NK-92 treated with Interleukin-12 subunit alpha and Interleukin-12 subunit beta, amount 100 ng/mL, for 24 hours (cell line): ENCODE measurements around the gene LAMA3.
"Not testable (repeated sequence)": the region's sequence is repeated elsewhere in the genome, so short reads cannot be mapped to it uniquely, and the experiment has no call there.

Experiments
- DNase-seq: peaks from one replicate; lab custom pipeline; 2025; lab: John Stamatoyannopoulos, UW

Gene LAMA3

DNA sequence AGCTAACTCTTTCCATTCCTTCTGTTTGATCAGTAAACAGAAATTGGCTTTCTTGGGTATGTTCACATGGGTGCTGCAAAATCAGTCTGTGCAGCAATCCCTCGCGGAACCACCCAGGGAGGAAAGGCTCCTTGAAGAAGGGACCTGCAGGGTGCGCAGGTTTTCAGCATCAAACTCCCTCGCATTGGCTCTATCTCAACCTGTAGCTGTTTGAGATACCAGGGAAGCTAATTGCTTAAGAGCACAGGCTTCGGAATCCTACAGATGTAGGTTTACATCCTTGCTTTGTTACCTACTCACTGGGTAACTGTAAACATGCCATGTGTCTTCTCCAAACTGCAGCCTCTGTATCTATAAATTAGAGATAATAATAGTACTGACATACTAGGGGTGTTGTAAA lies 43.2 kb downstream of the LAMA3 start:
- DNase-seq = no peak

DNA sequence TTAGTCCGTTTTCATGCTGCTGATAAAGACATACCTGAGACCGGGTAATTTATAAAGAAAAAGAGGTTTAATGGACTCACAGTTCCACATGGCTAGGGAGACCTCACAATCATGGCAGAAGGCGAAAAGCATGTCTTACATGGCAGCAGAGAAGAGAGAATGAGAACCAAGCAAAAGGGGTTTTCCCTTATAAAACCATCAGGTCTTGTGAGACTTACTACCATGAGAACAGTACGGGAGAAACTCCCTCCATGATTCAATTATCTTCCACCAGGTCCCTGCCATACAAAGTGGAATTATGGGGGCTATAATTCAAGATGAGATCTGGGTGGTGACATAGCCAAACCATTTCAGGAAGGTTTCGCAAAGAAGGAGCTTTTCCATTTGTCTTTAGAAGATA lies 44.0 kb downstream of the LAMA3 start:
- not testable (repeated sequence) for DNase-seq

DNA sequence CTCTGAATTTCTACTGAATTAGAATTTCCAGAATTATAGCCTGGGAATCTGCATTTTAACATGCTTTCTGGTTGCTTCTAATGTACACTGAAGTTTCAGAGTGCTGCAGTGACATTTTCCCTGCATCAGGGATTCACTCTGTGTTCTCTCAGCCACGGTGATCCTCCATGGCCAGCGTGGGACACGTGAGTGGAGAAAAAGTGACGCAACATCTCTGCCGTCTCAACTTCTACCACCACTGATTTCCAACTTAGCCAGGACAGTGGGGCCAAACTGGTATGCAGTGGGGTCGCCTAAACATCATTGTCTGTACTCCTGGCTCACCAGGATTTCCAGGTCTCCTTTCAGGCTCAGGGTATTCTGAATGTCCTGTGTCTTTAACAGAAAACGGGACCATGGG lies 44.6 kb downstream of the LAMA3 start:
- no peak for DNase-seq

DNA sequence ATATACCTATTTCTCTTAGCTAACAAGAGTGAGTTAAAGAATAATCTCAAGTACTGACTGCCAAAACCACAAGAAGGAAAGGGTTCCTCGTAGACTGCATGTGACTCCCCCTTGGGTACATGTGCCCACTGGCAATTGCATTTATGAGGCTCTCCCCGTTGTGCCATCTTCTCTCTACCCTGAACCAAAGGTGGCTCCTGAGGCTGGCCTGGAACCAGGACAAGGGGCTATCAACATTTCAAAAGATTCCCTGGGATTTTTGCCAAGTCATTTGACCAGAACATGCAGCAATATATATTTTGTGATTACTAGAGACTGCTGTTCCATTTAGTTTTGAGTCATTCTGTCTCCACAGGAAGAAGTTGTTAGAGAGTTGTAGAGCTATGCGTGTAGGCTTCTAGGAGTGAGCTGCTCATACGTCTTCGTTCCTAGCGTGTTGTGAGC lies 45.8 kb downstream of the LAMA3 start:
- no peak for DNase-seq

DNA sequence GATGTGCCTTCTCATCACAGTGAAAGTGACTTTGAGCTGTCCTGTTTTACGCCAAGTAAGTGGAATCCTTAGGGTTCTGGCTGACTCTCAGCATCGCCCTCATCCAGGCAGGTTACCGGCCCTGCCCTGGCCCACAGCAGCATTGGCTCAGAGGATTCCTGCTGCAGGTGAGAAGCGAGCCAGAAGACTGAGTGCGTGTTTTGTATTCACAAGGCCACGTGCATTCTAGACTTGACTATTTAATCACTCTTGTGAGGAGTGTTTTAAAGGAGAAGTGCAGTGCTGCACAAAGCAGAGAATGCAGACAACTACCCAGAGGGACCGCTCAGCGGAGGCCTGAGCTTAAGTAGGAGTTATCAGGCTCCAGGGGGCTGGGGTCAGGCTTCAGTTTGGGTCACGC lies 48.3 kb downstream of the LAMA3 start:
- no peak for DNase-seq

DNA sequence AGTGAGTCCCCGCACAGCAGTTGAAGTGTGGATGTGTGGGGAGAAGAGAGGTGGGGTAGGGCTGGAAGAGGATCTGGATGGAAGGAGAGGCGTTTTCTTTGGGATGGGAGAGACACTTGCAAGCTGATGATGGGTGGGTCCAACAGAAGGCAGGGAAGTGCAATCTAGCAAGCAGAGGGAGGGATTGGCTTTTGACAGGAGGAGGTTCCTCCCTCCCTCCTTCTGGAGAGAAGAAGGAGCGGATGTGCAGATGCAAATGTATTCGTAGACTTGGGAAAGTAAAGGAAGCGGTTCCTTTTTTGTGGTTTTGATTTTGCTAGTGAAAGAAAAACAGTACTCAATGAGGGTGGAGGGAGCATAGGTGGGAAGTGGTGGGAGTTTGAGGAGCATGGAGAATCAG lies 48.9 kb downstream of the LAMA3 start:
- DNase-seq = no peak

DNA sequence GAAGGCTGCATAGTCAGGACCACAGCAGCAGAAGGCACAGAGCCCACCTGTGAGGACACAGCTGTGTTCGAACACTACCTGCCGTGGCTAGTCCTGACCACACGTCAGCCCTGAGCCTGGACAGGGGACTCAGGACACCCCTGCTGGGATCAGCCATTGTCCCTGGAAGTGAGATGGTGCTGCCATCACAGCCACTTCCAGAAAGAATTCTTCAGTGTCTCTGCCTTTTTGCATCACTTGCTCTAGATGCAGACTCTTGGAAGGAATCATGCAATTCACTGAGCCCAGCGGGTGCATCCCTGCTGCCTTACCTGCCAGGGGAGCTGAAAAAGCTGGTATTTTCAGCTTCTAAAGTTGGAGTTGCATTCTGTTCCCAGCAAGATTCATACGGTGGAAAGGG lies 49.3 kb downstream of the LAMA3 start:
- DNase-seq = no peak

DNA sequence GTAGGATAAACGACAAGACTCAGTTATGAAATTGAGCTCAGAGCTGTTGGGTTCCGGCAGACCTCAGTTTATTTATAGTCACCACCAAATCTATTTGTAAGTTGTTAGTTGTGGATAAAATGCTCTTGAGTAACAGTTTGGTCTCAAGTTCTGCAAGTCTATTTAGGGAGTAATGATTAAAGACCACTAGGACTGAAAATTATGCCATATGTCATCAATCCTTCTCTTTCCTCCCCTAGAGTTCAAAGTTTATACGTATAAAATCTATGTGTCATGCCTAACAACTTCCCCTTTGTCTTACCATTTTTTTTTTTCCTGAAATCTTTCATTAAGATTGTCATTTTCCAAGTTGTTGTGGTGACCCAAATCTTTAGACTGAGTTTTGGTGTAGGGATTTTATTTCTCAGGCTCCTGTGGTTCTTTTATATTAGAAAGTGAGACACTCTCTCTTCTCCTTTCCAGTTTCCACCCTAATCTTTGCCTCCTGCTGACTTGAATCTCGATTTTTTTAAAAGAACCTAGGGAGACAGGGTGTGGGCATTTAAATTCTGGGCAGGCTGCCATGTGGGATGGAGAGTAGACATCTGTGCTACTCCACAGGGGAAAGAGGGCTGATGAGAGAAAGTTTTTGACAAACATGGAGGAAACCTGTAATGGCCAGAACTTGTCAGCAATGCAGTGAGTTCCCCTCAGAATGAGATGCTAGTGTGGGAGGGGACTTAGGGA lies 51.0 kb downstream of the LAMA3 start:
- DNase-seq = no peak

DNA sequence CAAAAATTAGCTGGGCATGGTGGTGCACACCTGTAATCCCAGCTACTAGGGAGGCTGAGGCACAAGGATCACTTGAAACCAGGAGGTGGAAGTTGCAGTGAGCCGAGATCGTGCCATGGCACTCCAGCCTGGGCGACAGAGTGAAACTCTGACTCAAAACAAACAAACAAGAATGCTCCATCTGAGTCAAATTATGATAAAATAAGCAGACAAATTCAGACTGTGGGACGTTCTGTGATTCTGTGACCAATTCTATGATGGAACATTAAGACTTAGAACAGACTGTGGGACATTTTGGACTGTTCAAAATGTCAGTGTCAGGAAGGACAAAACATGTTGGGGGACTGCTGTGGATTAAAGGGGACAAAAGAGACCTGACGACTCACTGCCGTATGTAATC lies 52.7 kb downstream of the LAMA3 start:
- DNase-seq = not testable (repeated sequence)

DNA sequence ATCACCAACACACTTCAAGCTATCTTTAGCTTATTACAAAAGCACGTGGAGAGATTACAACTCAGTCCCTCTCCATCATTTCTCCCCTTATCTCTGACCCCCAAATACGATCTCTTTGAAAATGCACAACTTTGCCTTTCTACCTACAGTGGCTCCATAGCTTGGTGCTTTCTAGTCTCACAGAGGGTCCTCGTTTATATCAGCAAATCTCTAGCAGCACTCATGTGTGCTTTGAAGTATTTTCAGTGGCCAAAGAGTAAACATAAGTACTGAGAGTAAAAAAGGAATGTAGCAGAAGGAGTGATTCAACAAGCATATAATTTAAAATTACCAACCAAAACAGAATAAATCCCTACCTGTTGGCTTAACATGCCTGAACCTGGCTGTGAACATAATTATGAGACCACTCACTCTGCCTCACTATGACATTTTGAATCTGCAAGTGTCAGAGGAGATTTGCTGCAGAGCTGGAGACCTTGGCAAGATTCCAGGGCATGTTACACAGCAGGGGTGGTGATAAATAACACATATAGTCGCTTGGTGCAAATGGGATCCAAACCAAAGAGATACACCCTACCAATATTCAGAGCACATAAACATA lies 54.6 kb downstream of the LAMA3 start:
- DNase-seq = no peak

DNA sequence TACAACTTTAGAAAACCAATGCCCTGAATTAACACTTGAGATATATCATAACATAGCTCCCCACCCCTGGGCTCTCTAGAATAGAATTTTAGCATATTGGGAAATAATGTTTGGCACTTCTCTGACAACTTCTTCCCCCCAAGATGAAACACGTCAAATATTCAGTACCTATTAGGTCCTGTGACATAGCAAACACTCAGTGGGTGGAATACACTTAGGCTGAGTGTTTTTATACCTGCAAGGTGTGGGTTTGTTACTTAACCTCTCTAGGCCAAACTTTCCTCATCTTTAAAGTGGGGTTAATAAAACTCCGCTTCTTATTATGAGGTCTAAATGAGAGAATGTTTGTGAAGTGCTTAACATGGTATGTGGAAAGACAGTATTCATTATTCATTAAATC lies 56.1 kb downstream of the LAMA3 start:
- DNase-seq = no peak

DNA sequence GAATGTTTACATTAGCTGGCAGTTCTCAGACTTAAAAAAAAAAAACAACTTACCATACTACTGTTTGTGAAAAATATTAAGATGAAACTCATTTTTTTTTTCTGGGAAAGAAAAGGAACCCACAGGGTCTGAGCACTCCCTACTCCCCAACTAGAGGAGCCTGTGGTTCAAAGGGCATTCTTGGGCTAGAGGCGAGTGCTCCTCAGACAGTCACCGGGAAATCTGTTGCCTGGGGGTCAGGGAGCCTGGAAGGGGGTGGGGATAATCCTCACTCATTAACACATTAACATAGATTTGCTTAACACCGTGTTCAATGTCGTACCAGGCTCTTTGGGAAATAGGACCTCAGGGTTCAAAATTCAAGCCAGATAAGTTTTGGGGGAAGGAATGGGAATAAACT lies 57.6 kb downstream of the LAMA3 start:
- no peak for DNase-seq

DNA sequence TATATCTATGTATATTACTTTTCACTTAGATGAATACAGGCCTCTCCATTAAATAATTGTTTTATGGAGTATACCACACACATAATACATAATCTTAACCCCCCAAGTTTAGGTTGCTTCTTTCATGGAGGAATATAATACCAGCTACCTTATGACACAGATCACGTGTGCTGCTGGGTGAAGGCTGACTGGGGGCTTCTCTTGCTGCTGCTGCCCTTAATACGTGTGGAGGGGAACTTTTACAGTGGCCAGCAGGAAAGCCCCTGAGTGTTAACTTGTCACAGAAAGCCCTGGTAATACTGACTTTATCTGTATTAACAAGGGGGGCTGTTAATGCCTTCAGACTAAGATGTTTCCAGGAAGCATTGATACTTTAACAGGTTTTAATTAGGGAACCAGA lies 63.1 kb downstream of the LAMA3 start:
- no peak for DNase-seq

DNA sequence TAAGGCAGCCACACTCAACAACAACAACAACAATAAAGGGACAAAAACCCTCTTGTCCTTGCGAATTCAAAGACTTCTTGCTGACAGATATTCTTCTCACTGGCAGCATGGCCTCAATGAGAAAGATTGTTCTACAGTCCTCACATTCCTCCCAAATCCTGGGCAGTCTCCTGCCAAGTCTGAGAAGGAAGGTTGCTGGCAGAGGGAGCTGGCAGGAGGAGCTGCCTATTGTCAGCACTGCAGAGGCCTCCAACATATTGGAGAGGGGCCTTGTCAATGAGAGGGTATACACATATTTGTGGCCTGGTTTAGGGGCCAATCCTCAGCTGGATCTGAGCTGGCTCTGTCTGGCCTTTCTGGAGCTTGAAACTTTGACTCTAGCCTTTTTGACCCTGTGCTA lies 63.5 kb downstream of the LAMA3 start:
- no peak for DNase-seq

DNA sequence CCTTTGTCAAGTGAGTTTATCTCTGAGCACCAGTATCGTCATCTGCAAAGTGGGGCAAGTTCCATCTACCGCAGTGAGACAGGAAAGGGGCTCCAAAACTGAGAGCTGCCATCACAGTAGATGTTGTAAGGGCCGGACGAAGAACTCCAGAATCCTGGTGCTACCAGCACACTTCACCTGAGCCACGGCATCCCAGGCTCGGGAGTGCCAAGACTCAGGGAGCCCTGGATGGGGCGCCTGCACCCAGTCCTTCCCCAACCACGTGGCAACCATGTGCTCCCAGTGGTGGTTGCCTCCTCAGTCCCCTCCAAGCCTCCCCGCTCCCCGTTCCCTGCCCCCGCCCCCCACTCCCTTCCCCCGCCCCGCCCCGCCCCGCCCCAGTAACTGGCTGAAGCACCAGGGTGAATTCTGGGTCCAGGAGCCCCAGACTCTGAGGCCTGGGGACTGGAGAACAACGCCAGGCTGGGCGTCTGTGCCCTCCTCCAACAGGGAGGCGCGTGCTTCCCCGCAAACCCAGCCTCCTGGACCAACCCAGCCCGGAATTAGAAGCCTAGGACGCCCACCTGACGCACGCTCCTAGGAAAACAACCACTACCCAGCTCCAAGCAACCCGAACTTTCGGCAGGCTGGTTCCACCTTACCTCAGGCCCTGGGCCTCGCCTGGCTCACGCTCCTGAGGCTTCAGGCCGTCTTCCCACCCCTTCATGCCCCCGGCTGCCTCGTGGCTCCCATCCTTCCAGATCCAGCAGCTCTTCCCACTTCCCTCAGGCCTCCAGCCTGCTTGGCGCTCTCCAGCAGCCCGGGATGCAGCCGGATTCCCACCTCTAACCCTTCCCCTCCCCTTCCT lies 67.6 kb downstream of the LAMA3 start:
- DNase-seq = no peak

DNA sequence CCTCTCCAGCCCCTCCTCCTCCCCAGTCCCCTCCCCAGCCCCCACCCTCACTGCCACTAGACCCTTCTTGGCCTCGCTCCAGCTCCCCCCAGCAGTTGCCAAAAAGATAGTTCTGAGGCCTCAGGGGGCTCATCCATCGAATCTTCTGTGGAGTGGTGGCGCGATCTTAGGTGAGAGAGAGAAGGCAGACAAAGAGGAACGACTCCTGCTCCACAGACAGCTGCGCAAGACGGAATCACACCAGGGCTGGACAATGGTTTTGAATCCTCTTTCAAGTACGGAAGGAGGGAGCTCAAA lies 68.1 kb downstream of the LAMA3 start:
- DNase-seq = no peak

DNA sequence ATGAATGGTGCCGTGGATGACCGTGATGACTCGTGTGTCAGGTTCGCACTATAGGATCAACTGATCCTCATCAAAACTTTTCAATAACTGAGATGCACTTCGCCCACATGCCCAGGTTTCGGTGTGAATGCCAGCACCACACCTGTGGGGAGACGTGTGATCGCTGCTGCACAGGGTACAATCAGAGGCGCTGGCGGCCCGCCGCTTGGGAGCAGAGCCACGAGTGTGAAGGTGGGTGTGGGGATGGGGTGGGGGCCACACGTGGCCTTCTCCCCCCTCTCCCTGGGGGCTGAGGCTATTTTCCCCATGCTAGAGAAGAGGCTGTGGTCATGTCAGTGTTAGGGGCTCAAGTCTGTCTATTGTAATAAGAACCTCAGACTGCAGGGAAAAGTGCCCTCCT lies 69.0 kb downstream of the LAMA3 start:
- DNase-seq = no peak

DNA sequence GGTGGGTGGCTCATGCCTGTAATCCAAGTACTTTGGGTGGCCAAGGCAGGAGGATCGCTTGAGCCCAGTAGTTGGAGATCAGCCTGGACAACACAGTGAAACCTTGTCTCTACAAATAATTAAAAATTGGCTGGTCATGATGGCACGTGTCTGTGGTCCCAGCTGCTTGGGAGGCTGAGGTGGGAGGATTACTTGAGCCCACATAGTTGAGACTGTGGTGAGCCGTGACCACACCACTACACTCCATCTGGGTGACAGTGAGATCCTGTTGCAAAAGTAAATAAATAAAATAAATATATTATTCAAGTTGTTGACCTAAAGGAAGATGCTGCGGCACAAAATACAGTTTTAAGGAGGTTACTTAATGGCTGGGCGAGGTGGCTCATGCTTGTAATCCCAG lies 72.7 kb downstream of the LAMA3 start:
- DNase-seq = no peak

DNA sequence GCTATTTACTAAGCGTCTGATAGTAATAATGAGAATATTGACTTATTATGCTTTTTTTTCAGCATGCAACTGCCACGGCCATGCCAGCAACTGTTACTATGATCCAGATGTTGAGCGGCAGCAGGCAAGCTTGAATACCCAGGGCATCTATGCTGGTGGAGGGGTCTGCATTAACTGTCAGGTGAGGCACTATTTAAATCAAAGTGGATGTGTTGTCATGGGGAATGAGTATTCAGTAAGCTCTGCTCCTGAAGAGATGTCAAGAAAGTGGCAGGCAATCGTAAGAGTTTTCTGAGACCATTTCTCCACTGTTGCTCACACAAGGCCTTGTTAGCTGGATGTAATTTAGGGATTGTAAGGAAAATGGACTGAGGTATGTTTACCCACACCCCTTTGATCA lies 74.1 kb downstream of the LAMA3 start:
- no peak for DNase-seq

DNA sequence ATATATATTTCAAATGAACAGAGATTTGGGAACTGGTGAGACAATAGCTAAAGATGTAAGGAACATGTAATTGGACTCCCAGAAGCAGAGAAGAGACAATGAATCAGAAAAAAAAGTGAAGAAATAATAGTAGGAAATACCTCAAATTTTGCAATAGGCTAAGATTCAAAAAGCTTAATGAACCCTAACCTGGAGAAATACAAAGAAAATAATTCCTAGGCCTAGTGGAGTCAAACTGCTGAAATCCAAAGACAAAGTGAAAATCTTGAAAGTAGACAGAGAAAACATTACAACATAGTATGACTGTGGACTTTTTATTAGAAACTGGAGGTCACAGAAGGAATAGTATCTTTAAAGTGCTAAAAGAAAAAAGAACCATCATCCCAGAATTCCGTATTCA lies 76.7 kb downstream of the LAMA3 start:
- DNase-seq = no peak

DNA sequence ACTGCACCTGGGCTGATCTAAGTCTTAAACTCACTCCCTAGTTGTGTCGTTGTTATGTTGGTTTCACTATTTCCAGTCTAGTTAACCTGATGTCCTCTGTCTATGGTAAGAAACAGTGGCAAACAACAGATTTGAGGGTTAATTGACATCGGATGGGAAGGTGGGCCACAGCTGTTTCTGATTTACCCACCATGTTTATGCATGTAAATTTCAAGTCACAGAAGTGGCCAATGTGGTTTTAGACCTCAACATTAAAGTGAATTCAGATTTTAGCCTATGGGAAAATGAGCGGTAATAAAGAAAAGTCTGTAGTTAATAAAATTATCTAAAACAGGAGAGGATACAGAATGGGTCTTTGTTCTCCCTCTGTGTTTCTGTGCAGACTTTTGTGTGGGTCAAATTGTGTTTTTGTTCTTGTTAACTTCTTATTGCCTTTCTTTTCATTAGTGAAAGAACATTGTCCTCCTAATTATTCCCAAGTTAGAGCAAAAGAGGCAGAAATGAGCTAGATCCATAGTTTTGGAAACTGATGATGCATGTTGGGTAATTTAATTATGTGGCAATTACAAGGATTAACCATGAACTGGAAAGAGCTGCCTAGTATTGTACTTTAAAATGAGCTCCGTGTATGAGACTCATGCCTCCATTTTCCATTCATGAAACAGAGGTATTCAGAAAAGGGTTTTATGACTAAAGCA lies 83.2 kb downstream of the LAMA3 start:
- no peak for DNase-seq

DNA sequence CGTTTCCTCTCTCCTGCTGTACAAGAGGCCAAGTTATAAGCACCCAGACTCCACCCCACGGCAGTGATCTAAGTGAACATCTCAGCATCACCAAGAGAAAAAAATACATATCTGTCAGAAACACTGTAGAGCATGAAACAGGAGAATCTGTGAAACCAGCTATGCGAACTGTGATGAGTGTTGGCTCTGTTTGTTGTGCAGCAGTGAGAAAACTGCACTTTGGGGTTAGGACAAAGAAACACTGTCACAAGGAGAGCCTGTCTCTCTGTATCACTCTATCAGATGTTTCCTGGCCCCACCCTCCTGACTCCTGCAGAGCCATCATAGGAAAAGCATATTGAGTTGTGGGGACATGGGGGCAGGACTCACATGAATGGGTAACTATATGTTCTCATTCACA lies 87.1 kb downstream of the LAMA3 start:
- DNase-seq = no peak

DNA sequence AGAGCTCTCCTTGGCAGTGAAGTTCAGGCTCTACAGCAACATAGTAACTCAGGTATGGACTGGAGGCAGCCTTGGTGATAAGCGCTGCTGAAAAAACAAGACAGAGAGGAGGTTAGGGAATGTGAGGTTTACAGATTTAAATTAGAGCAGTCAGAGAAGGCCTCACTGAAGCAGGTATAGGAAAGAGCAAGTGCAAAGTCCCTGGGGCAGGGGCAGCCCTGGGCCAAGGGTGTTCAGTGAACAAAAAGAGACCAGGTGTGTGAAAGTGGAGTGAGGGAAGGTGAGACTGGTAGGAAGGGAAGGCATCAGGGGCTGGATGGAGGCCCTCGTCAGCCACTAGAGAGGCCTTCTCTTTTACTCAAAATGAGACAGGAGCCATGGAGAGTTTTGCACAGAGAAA lies 89.6 kb downstream of the LAMA3 start:
- DNase-seq = no peak
